Stomach smooth muscle (tissue), 2 donors: ENCODE data around the gene CDK17.
"Not testable (repeated sequence)": the region's sequence is repeated elsewhere in the genome, so short reads cannot be mapped to it uniquely, and the experiment has no call there.

Experiments used
- H3K27ac ChIP-seq: one replicate; pipeline ENCODE4 v1.7.0; 2013; ENCODE audit warnings: mild to moderate bottlenecking, low read length, inconsistent platforms
- H3K27me3 ChIP-seq, 2 donors: one replicate each; pipeline ENCODE4 v1.7.0; 2013; ENCODE audit warnings: low read length in 2 of 2; ENCODE audit not compliant: insufficient read depth in 2 of 2, control insufficient read depth in 1 of 2
- H3K36me3 ChIP-seq, 2 donors: one replicate each; pipeline ENCODE4 v1.7.0; 2013; ENCODE audit warnings: low read length in 2 of 2; ENCODE audit not compliant: control insufficient read depth in 2 of 2, insufficient read depth in 2 of 2
- H3K4me1 ChIP-seq: one replicate; pipeline ENCODE4 v1.7.0; 2013; ENCODE audit warnings: low read length; ENCODE audit not compliant: control insufficient read depth, insufficient read depth
- H3K4me3 ChIP-seq, 2 donors: one replicate each; pipeline ENCODE4 v1.7.0; 2013; ENCODE audit warnings: low read length in 2 of 2
- H3K9ac ChIP-seq, 2 donors: one replicate each; pipeline ENCODE4 v1.7.0; 2013; ENCODE audit warnings: low read length in 2 of 2, mild to moderate bottlenecking in 1 of 2
- H3K9me3 ChIP-seq, 2 donors: one replicate each; pipeline ENCODE4 v1.7.0; 2013; ENCODE audit warnings: low read length in 2 of 2; ENCODE audit not compliant: control insufficient read depth in 2 of 2
- donor health status: healthy.
- donor health status: Pancreatic carcinoma.

Gene CDK17

GRCh38 chr12:96354844-96355534 lies 45.2 kb downstream of the CDK17 start:
- Histone ChIP-seq H3K9ac (no peak overlapping the region), H3K36me3 (no peaks in the 10 kb centered on the region), H3K27me3 (no peaks in the 10 kb centered on the region), H3K4me1 (peaks cover 9% of the 10 kb centered on the region), H3K4me3 (no peak overlapping the region), H3K27ac (no peak overlapping the region), H3K9me3 (no peaks in the 10 kb centered on the region)

GRCh38 chr12:96354326-96354725 lies 45.9 kb downstream of the CDK17 start:
- no peaks in the 10 kb centered on the region for H3K27me3 ChIP-seq
- H3K4me1 ChIP-seq: peaks cover 9% of the 10 kb centered on the region
- no peaks in the 10 kb centered on the region for H3K9me3 ChIP-seq
- H3K27ac ChIP-seq: no peak overlapping the region
- no peak overlapping the region for H3K4me3 ChIP-seq
- no peak overlapping the region for H3K9ac ChIP-seq
- no peaks in the 10 kb centered on the region for H3K36me3 ChIP-seq

GRCh38 chr12:96352161-96352835 lies 47.9 kb downstream of the CDK17 start:
- Histone ChIP-seq H3K9me3 (no peaks in the 10 kb centered on the region), H3K4me3 (no peak overlapping the region), H3K27me3 (no peaks in the 10 kb centered on the region), H3K4me1 (peaks cover 9% of the 10 kb centered on the region), H3K9ac (no peak overlapping the region), H3K36me3 (no peaks in the 10 kb centered on the region), H3K27ac (peak overlapping the region; percentile 31)

GRCh38 chr12:96350982-96351381 lies 49.3 kb downstream of the CDK17 start:
- Histone ChIP-seq H3K36me3 (no peaks in the 10 kb centered on the region), H3K27me3 (no peaks in the 10 kb centered on the region), H3K4me3 (no peak overlapping the region), H3K27ac (no peak overlapping the region), H3K9me3 (no peaks in the 10 kb centered on the region), H3K4me1 (peaks cover 9% of the 10 kb centered on the region), H3K9ac (no peak overlapping the region)

- peak overlapping the region; percentile 45 to 52 for H3K4me3 ChIP-seq
- peak overlapping the region in 1 of 2 donors; percentile 38 for H3K9ac ChIP-seq
- no peaks in the 10 kb centered on the region for H3K27me3 ChIP-seq
- H3K27ac ChIP-seq: no peak overlapping the region
- H3K9me3 ChIP-seq: peaks cover 3 to 17% of the 10 kb centered on the region in 2 donors
- peaks cover 4% of the 10 kb centered on the region for H3K4me1 ChIP-seq
- H3K36me3 ChIP-seq: peaks cover 0 to 6% of the 10 kb centered on the region in 2 donors
These were observed 53.0 kb downstream of the CDK17 start for GRCh38 chr12:96347130-96347699.

GRCh38 chr12:96346716-96347115 lies 53.5 kb downstream of the CDK17 start:
- H3K36me3 ChIP-seq, H3K4me1 ChIP-seq, H3K27me3 ChIP-seq, H3K27ac ChIP-seq: not testable (repeated sequence)
- H3K9me3 ChIP-seq: peaks cover 3 to 17% of the 10 kb centered on the region in 2 donors
- H3K4me3 ChIP-seq: peak overlapping the region; percentile 45 to 52
- H3K9ac ChIP-seq: peak overlapping the region in 1 of 2 donors; percentile 38

GRCh38 chr12:96344124-96344695 lies 56.0 kb downstream of the CDK17 start:
- Histone ChIP-seq H3K9me3 (peaks cover 3 to 17% of the 10 kb centered on the region in 2 donors), H3K36me3 (peaks cover 0 to 6% of the 10 kb centered on the region in 2 donors), H3K27ac (no peak overlapping the region), H3K4me1 (no peaks in the 10 kb centered on the region), H3K4me3 (no peak overlapping the region), H3K27me3 (no peaks in the 10 kb centered on the region), H3K9ac (no peak overlapping the region)

GRCh38 chr12:96343347-96343954 lies 56.8 kb downstream of the CDK17 start:
- Histone ChIP-seq H3K27me3 (no peaks in the 10 kb centered on the region), H3K4me3 (no peak overlapping the region), H3K27ac (no peak overlapping the region), H3K36me3 (peaks cover 0 to 6% of the 10 kb centered on the region in 2 donors), H3K4me1 (no peaks in the 10 kb centered on the region), H3K9me3 (peaks cover 3 to 17% of the 10 kb centered on the region in 2 donors), H3K9ac (no peak overlapping the region)

- H3K36me3 ChIP-seq, H3K9ac ChIP-seq, H3K27ac ChIP-seq: not testable (repeated sequence)
These were observed 60.6 kb downstream of the CDK17 start for GRCh38 chr12:96339666-96340065.

GRCh38 chr12:96338852-96339471 lies 61.3 kb downstream of the CDK17 start:
- Histone ChIP-seq H3K9me3 (peaks cover 0 to 6% of the 10 kb centered on the region in 2 donors), H3K27me3 (no peaks in the 10 kb centered on the region), H3K9ac (no peak overlapping the region), H3K4me3 (no peak overlapping the region), H3K27ac (no peak overlapping the region), H3K4me1 (no peaks in the 10 kb centered on the region), H3K36me3 (no peaks in the 10 kb centered on the region)

More at GRCh38 chr12:96339666-96340065, 60.6 kb downstream of the CDK17 start:
- H3K4me3 ChIP-seq, H3K4me1 ChIP-seq, H3K27me3 ChIP-seq: not testable (repeated sequence)
- H3K9me3 ChIP-seq: peaks cover 0 to 13% of the 10 kb centered on the region in 2 donors
